Thyroid gland (tissue), 4 donors: ENCODE measurements around the gene SORL1.

Experiments
- POLR2A ChIP-seq, 2 donors: fragments of 450-650 bp; IDR thresholded peaks; one replicate each; pipeline ENCODE4 v1.6.1; 2017; ENCODE audit warnings: antibody characterized with exemption in 2 of 2, mild to moderate bottlenecking in 2 of 2, moderate library complexity in 1 of 2
- TF ChIP-seq, protein P1 (sequence below), 6 experiments: fragments of 200-600 bp in 3 of 6; fragments of 450-650 bp in 3 of 6; sonication (generic) in 3 of 6; IDR thresholded peaks; one replicate each; pipeline ENCODE4 v1.5.1; 2016 to 2019; ENCODE audit warnings: antibody characterized with exemption in 6 of 6, mild to moderate bottlenecking in 2 of 6, inconsistent platforms in 1 of 6, moderate library complexity in 1 of 6

GRCh38 chr11:121458551-121458950, 6.4 kb downstream of the SORL1 start:
- TF ChIP-seq, protein P1, sequence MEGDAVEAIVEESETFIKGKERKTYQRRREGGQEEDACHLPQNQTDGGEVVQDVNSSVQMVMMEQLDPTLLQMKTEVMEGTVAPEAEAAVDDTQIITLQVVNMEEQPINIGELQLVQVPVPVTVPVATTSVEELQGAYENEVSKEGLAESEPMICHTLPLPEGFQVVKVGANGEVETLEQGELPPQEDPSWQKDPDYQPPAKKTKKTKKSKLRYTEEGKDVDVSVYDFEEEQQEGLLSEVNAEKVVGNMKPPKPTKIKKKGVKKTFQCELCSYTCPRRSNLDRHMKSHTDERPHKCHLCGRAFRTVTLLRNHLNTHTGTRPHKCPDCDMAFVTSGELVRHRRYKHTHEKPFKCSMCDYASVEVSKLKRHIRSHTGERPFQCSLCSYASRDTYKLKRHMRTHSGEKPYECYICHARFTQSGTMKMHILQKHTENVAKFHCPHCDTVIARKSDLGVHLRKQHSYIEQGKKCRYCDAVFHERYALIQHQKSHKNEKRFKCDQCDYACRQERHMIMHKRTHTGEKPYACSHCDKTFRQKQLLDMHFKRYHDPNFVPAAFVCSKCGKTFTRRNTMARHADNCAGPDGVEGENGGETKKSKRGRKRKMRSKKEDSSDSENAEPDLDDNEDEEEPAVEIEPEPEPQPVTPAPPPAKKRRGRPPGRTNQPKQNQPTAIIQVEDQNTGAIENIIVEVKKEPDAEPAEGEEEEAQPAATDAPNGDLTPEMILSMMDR (IDR thresholded peaks at IDR 0.05), result no peak
- TF ChIP-seq POLR2A (IDR thresholded peaks at IDR 0.05), result no peak
